GM23248 (cell line): ENCODE measurements around the gene ARID5B. TPM values are rescaled to one million over a fixed set of nuclear protein-coding genes. Genes with fewer than 3 reads are reported as not detected.

ENCODE experiments used
- DNase-seq: peaks from one replicate; pipeline ENCODE4 v3.0.0-alpha.2; 2015
- H2AFZ ChIP-seq: fragments of 200-600 bp; sonication (generic); 2 replicates; pipeline ENCODE4 v1.6.1; 2016; ENCODE audit warnings: antibody characterized with exemption
- H3F3A ChIP-seq: fragments of 200-600 bp; sonication (generic); 2 replicates; pipeline ENCODE4 v1.6.1; 2016; ENCODE audit warnings: mild to moderate bottlenecking, antibody characterized with exemption, mixed run types; ENCODE audit not compliant: insufficient read depth
- H3K27ac ChIP-seq: fragments of 200-600 bp; sonication (generic); 2 replicates; pipeline ENCODE4 v1.5.1; 2016; ENCODE audit warnings: mild to moderate bottlenecking
- H3K27me3 ChIP-seq: fragments of 200-600 bp; sonication (generic); replicated peaks from 2 replicates; pipeline ENCODE4 v1.6.1; 2016; ENCODE audit warnings: mild to moderate bottlenecking; ENCODE audit not compliant: insufficient read depth
- H3K36me3 ChIP-seq: fragments of 200-600 bp; sonication (generic); 2 replicates; pipeline ENCODE4 v1.6.1; 2016; ENCODE audit warnings: low read depth, mild to moderate bottlenecking
- H3K4me1 ChIP-seq: fragments of 200-600 bp; sonication (generic); 2 replicates; pipeline ENCODE4 v1.6.1; 2016; ENCODE audit warnings: mild to moderate bottlenecking; ENCODE audit not compliant: insufficient read depth
- H3K4me2 ChIP-seq: fragments of 200-600 bp; sonication (generic); one replicate; pipeline ENCODE4 v1.6.1; 2016; ENCODE audit warnings: mild to moderate bottlenecking; ENCODE audit not compliant: unreplicated experiment
- H3K4me3 ChIP-seq: fragments of 200-600 bp; sonication (generic); 2 replicates; pipeline ENCODE4 v1.5.1; 2016; ENCODE audit warnings: mild to moderate bottlenecking
- H3K79me2 ChIP-seq: fragments of 200-600 bp; sonication (generic); 2 replicates; pipeline ENCODE4 v1.6.1; 2016; ENCODE audit warnings: mild to moderate bottlenecking; ENCODE audit not compliant: insufficient read depth
- H3K9ac ChIP-seq: fragments of 200-600 bp; sonication (generic); 2 replicates; pipeline ENCODE4 v1.6.1; 2016; ENCODE audit warnings: mild to moderate bottlenecking
- H3K9me2 ChIP-seq: fragments of 200-600 bp; sonication (generic); 2 replicates; pipeline ENCODE4 v1.6.1; 2016; ENCODE audit warnings: mixed run types, mild to moderate bottlenecking, moderate library complexity; ENCODE audit not compliant: insufficient read depth
- H3K9me3 ChIP-seq: fragments of 200-600 bp; sonication (generic); one replicate; pipeline ENCODE4 v1.6.1; 2017; ENCODE audit warnings: low read depth
- H4K20me1 ChIP-seq: fragments of 200-600 bp; sonication (generic); 2 replicates; pipeline ENCODE4 v1.6.0; 2016; ENCODE audit not compliant: insufficient read depth
- EZH2 ChIP-seq: fragments of 200-600 bp; sonication (generic); IDR thresholded peaks from 2 replicates; pipeline ENCODE4 v1.6.1; 2018; ENCODE audit warnings: antibody characterized with exemption, mild to moderate bottlenecking; ENCODE audit not compliant: insufficient read depth, poor library complexity, severe bottlenecking
- EZH2phosphoT487 ChIP-seq: fragments of 200-600 bp; sonication (generic); IDR thresholded peaks from 2 replicates; pipeline ENCODE4 v1.6.1; 2018; ENCODE audit warnings: antibody characterized with exemption, moderate library complexity, mild to moderate bottlenecking, low read depth; ENCODE audit not compliant: insufficient read depth
- WGBS, 2 experiments: methylation state at CpG; one replicate each; pipeline ENCODE4 v1.1.6; 2015 to 2017; ENCODE audit warnings: low lambda C conversion rate in 2 of 2, low coverage in 1 of 2; ENCODE audit errors: missing lambda C conversion rate in 2 of 2; 5-methylcytosine and 5-hydroxymethylcytosine counted together
- in situ Hi-C: fragments of 300-500 bp; cut with MboI; formaldehyde crosslinking; loops from 2 replicates; pipeline ENCODE4 v1.15.0; 2020
- polyA plus RNA-seq: library from polyadenylated mRNA; unstranded; fragments of >200 nt; fragmentation: Nextera tagmentation; extraction: Ambion mirVana; gene quantifications from 2 replicates; pipeline ENCODE4 v1.2.1, GENCODE V29; 2016
- total RNA-seq: library from RNA; depleted of rRNA; stranded (reverse); fragments of >200 nt; shearing (Covaris generic); gene quantifications from 2 replicates; pipeline ENCODE4 v1.2.3, GENCODE V29; 2014

Gene ARID5B
- total and polyA plus RNA-seq, 2 experiments from 2014 or later = 56.7 to 78.8 TPM

- no peak overlapping the region for H3K9ac ChIP-seq
- H3K4me3 ChIP-seq = no peak overlapping the region
- H3K4me2 ChIP-seq = no peak overlapping the region
- H3K9me3 ChIP-seq = no peaks in the 10 kb centered on the region
- H3K9me2 ChIP-seq = no peaks in the 10 kb centered on the region
- H3K79me2 ChIP-seq = no peaks in the 10 kb centered on the region
- no peaks in the 10 kb centered on the region for H3F3A ChIP-seq
- no peak overlapping the region for H2AFZ ChIP-seq
- 93 to 97% methylated on average over 4 of the region's 4 CpGs for WGBS, 2 experiments
- H3K36me3 ChIP-seq = no peaks in the 10 kb centered on the region
- no peaks in the 10 kb centered on the region for H3K27me3 ChIP-seq
- H3K27ac ChIP-seq = no peak overlapping the region
- in situ Hi-C loops = no loop called here
- DNase-seq = no peak
- H4K20me1 ChIP-seq = no peaks in the 10 kb centered on the region
- no peaks in the 10 kb centered on the region for H3K4me1 ChIP-seq
- TF ChIP-seq EZH2 (no peak), EZH2phosphoT487 (no peak)
Measured at GRCh38 chr10:62113680-62114079, 212.2 kb downstream of the ARID5B start.

GRCh38 chr10:62115321-62115720, 213.8 kb downstream of the ARID5B start:
- Histone ChIP-seq H2AFZ (no peak overlapping the region), H3K79me2 (no peaks in the 10 kb centered on the region), H3K9me2 (no peaks in the 10 kb centered on the region), H3K4me3 (no peak overlapping the region), H3K4me2 (no peak overlapping the region), H4K20me1 (no peaks in the 10 kb centered on the region), H3K27me3 (no peaks in the 10 kb centered on the region), H3K4me1 (no peaks in the 10 kb centered on the region), H3K36me3 (no peaks in the 10 kb centered on the region), H3K27ac (no peak overlapping the region), H3K9me3 (no peaks in the 10 kb centered on the region), H3F3A (no peaks in the 10 kb centered on the region), H3K9ac (no peak overlapping the region)
- TF ChIP-seq EZH2phosphoT487 = no peak
- no peak for TF ChIP-seq EZH2
- DNase-seq = no peak
- WGBS, 2 experiments = 88 to 93% methylated on average over 4 of the region's 4 CpGs
- in situ Hi-C loops = no loop called here

GRCh38 chr10:62115842-62116241, 214.3 kb downstream of the ARID5B start:
- Histone ChIP-seq H3K9me3 (no peaks in the 10 kb centered on the region), H3K79me2 (no peaks in the 10 kb centered on the region), H3K27ac (no peak overlapping the region), H4K20me1 (no peaks in the 10 kb centered on the region), H3K36me3 (no peaks in the 10 kb centered on the region), H2AFZ (no peak overlapping the region), H3K27me3 (no peaks in the 10 kb centered on the region), H3K9ac (no peak overlapping the region), H3K4me1 (peaks cover 4% of the 10 kb centered on the region; the same call in 1 of the 2 replicates), H3K4me3 (no peak overlapping the region), H3K4me2 (no peak overlapping the region), H3K9me2 (no peaks in the 10 kb centered on the region), H3F3A (no peaks in the 10 kb centered on the region)
- in situ Hi-C loops = no loop called here
- WGBS, 2 experiments = 97 to 98% methylated on average over 5 of the region's 5 CpGs
- no peak for DNase-seq
- TF ChIP-seq EZH2 = no peak
- no peak for TF ChIP-seq EZH2phosphoT487

GRCh38 chr10:62116896-62117295, 215.4 kb downstream of the ARID5B start:
- no peak for DNase-seq
- no peak for TF ChIP-seq EZH2phosphoT487
- TF ChIP-seq EZH2 = no peak
- H3K4me2 ChIP-seq = no peak overlapping the region
- H3K36me3 ChIP-seq = no peaks in the 10 kb centered on the region
- H3K9me3 ChIP-seq = no peaks in the 10 kb centered on the region
- peaks cover 10% of the 10 kb centered on the region for H3F3A ChIP-seq
- no peak overlapping the region for H3K4me3 ChIP-seq
- peaks cover 14% of the 10 kb centered on the region for H3K4me1 ChIP-seq
- H3K27ac ChIP-seq = no peak overlapping the region
- 86 to 89% methylated on average over 6 of the region's 6 CpGs for WGBS, 2 experiments
- no peak overlapping the region for H2AFZ ChIP-seq
- no peaks in the 10 kb centered on the region for H3K27me3 ChIP-seq
- H4K20me1 ChIP-seq = no peaks in the 10 kb centered on the region
- H3K79me2 ChIP-seq = no peaks in the 10 kb centered on the region
- no peaks in the 10 kb centered on the region for H3K9me2 ChIP-seq
- no peak overlapping the region for H3K9ac ChIP-seq
- in situ Hi-C loops = no loop called here

GRCh38 chr10:62121187-62121530, 219.7 kb downstream of the ARID5B start:
- DNase-seq = peak; percentile 36
- in situ Hi-C loops = no loop called here
- WGBS, 2 experiments = 52 to 56% methylated on average over 1 of the region's 1 CpG
- Histone ChIP-seq H2AFZ (no peak overlapping the region), H3K36me3 (no peaks in the 10 kb centered on the region), H3K9me3 (no peaks in the 10 kb centered on the region), H3K4me1 (peaks cover 14% of the 10 kb centered on the region), H3K79me2 (no peaks in the 10 kb centered on the region), H3K9ac (no peak overlapping the region), H3K27ac (0 out of 2 replicates have a peak overlapping the region, but pooled peaks have one; percentile 27), H3K9me2 (no peaks in the 10 kb centered on the region), H4K20me1 (no peaks in the 10 kb centered on the region), H3K27me3 (no peaks in the 10 kb centered on the region), H3F3A (peaks cover 14% of the 10 kb centered on the region), H3K4me3 (no peak overlapping the region), H3K4me2 (peak overlapping the region; percentile 23)
- TF ChIP-seq EZH2 = no peak
- TF ChIP-seq EZH2phosphoT487 = no peak
